ENCODE results near the gene SHB.
"Not testable (repeated sequence)": the region's sequence is repeated elsewhere in the genome, so short reads cannot be mapped to it uniquely, and the experiment has no call there.

Gene SHB

DNA sequence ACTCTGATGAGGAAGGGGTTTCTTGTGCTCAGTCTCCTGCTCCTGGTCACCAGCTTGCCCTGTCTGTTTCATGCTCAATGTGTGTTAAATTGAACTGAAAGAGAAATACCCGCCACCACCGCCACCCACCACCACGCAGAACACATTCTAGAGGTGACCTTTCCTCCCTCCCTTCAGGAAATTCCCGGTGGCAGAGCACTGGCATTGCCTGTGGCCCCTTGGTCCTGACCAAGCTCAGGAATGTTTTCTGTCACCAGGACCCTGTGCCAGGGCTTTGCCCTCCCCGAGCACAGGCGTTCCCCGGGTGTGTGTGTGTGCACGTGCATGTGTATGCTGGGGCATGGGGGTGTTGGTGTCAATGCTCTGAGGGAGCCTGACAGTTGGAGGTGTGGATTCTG lies 154.9 kb downstream of the SHB start:
- Histone ChIP-seq H3K27me3 (replicated peaks) (no peaks in the 10 kb centered on the region), H3K27ac (no peak overlapping the region), H3K4me3 (ENCODE audit: low read depth, low read length) (no peak overlapping the region), H3K36me3 (replicated peaks) (peaks cover 26% of the 10 kb centered on the region)
- in situ Hi-C loops (cut with HindIII; ENCODE audit: low pct_ligation_motif_present, low sequenced_read_pairs), result no loop called here
- no peak for DNase-seq
- TF ChIP-seq, protein P1, sequence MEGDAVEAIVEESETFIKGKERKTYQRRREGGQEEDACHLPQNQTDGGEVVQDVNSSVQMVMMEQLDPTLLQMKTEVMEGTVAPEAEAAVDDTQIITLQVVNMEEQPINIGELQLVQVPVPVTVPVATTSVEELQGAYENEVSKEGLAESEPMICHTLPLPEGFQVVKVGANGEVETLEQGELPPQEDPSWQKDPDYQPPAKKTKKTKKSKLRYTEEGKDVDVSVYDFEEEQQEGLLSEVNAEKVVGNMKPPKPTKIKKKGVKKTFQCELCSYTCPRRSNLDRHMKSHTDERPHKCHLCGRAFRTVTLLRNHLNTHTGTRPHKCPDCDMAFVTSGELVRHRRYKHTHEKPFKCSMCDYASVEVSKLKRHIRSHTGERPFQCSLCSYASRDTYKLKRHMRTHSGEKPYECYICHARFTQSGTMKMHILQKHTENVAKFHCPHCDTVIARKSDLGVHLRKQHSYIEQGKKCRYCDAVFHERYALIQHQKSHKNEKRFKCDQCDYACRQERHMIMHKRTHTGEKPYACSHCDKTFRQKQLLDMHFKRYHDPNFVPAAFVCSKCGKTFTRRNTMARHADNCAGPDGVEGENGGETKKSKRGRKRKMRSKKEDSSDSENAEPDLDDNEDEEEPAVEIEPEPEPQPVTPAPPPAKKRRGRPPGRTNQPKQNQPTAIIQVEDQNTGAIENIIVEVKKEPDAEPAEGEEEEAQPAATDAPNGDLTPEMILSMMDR (IDR thresholded peaks at IDR 0.05; ENCODE audit: low read depth, low read length, missing control alignments), result no peak

DNA sequence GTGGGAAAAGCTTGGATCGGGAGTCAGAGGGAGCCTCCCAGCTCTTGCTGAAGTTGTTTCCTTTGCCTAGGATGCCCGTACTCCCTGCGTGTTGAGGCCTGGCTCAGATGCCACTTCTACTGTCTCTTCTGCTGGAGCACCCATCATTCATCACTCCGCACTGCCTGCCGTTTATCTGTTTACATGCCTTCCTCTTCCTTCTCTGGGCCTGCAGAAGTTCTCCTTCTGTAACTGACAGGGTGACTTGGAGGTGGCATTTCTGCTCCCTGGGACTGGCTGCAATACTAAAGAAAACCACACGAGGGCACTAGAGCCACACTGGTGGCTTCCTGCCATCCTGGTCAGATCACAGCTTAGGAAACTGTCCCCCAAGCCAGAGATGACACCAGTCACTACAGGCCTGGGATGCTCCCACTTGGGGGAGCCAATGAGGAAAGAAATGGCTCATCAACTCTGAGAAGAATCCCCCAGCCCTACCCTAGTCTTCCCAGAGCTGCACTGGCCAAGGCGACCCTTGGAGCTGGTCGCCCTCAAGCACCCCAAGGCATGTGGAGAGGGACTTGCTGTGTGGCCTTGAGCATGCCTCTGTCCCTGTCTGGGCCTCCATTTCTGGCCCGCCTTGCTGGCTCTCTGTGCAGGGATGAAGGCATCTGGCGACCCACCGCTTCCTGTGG lies 155.4 kb downstream of the SHB start:
- TF ChIP-seq, protein P1 (IDR thresholded peaks at IDR 0.05; ENCODE audit: low read depth, low read length, missing control alignments), result peak; percentile 98
- H3K27me3 ChIP-seq (replicated peaks), result no peaks in the 10 kb centered on the region
- H3K4me3 ChIP-seq (ENCODE audit: low read depth, low read length), result no peak overlapping the region
- H3K27ac ChIP-seq, result no peak overlapping the region
- DNase-seq, result peak; percentile 69
- peaks cover 20% of the 10 kb centered on the region for H3K36me3 ChIP-seq (replicated peaks)
- in situ Hi-C loops (cut with HindIII; ENCODE audit: low pct_ligation_motif_present, low sequenced_read_pairs), result no loop called here

DNA sequence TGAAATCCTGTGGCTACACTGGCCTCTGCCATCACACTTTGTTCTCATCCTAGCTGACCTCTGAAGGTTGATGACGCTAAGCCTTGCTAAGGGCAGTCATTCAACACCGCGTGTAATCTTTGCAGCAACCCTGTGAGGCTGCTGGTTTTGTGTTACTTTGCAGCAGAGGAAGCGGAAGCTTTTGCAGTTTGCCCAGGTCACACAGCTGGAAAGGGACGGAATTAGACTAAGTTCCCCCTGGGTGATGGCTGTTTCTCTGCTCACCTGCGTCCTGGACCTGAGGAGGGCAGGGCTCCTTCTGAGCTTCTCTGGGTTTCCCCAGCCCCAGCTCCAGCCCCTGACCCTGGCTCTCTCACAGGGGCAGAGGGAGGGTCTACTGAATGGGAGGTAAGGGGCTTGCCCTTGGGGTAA lies 157.8 kb downstream of the SHB start:
- in situ Hi-C loops (cut with HindIII; ENCODE audit: low pct_ligation_motif_present, low sequenced_read_pairs), result no loop called here
- peak; percentile 46 for DNase-seq
- TF ChIP-seq, protein P1 (IDR thresholded peaks at IDR 0.05; ENCODE audit: low read depth, low read length, missing control alignments), result no peak
- H3K27ac ChIP-seq, result no peak overlapping the region
- H3K36me3 ChIP-seq (replicated peaks), result peaks cover 7% of the 10 kb centered on the region
- H3K4me3 ChIP-seq (ENCODE audit: low read depth, low read length), result no peak overlapping the region
- no peaks in the 10 kb centered on the region for H3K27me3 ChIP-seq (replicated peaks)

DNA sequence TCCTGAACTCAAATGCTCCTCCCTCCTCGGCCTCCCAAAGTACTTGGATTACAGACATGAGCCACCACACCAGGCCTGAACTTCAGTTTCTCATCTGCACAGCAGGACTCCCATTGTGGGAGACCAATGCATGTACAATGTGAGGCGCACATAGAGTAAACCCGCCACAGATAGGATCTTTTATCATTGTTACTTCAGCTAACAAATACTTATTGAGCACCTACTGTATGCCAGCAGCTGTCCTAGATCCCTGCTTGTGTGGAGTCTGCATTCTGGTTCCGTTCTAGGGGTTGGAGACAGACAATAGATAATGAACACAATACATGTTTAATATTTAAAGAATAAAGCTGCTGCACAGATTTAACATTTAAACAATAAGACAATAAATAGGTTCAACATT lies 158.8 kb downstream of the SHB start:
- Histone ChIP-seq H3K36me3 (replicated peaks) (peaks cover 3% of the 10 kb centered on the region), H3K27ac (no peak overlapping the region), H3K27me3 (replicated peaks) (no peaks in the 10 kb centered on the region), H3K4me3 (ENCODE audit: low read depth, low read length) (no peak overlapping the region)
- in situ Hi-C loops (cut with HindIII; ENCODE audit: low pct_ligation_motif_present, low sequenced_read_pairs), result no loop called here
- TF ChIP-seq, protein P1 (IDR thresholded peaks at IDR 0.05; ENCODE audit: low read depth, low read length, missing control alignments), result no peak
- DNase-seq, result no peak

DNA sequence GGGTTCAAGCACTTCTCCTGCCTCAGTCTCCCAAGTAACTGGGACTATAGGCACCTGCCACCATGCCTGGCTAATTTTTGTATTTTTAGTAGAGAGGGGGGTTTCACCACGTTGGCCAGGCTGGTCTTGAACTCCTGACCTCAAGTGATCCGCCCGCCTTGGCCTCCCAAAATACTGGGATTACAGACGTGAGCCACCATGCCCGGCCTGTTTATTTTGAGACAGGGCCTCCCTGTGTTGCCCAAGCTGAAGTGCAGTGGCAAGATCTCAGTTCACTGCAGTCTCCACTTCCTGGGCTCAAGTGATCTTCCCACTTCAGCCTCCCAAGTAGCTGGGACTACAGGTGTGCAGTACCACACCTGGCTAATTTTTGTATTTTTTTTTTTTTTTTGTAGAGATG lies 159.2 kb downstream of the SHB start:
- in situ Hi-C loops (cut with HindIII; ENCODE audit: low pct_ligation_motif_present, low sequenced_read_pairs); DNase-seq; H3K36me3 ChIP-seq (replicated peaks); H3K27ac ChIP-seq; H3K27me3 ChIP-seq (replicated peaks); H3K4me3 ChIP-seq (ENCODE audit: low read depth, low read length): not testable (repeated sequence)

DNA sequence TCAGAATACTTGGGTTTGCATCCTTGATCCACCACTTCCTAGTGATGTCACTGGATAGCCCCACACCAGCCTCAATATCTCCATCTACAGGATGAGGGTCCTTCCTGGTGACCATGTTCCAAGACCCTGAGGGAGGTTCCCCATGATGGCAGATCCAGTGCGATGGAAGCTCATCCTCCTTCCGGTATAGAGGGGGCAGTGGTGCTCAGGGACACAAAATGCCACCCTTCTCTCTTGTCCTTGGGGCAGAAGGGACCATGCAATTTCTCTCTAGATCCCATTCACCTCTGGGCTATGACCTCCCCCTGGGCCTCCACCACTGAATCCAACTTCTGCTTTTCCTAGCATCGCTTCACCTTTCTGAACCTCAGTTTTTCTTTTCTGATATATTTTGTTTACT lies 159.7 kb downstream of the SHB start:
- Histone ChIP-seq H3K36me3 (replicated peaks) (peaks cover 3% of the 10 kb centered on the region), H3K4me3 (ENCODE audit: low read depth, low read length) (no peak overlapping the region), H3K27ac (no peak overlapping the region), H3K27me3 (replicated peaks) (no peaks in the 10 kb centered on the region)
- DNase-seq, result no peak
- in situ Hi-C loops (cut with HindIII; ENCODE audit: low pct_ligation_motif_present, low sequenced_read_pairs), result no loop called here
- TF ChIP-seq, protein P1 (IDR thresholded peaks at IDR 0.05; ENCODE audit: low read depth, low read length, missing control alignments), result no peak
